HG03175 (cell line): ENCODE measurements around the gene RASSF1.
"Not testable (repeated sequence)": the region's sequence is repeated elsewhere in the genome, so short reads cannot be mapped to it uniquely, and the experiment has no call there.

Experiments used
- ATAC-seq: cut with Tn5 transposase; IDR thresholded peaks from one replicate; pipeline ENCODE4 v1.9.1; 2021; ENCODE audit warnings: mild to moderate bottlenecking, moderate library complexity; ENCODE audit not compliant: unreplicated experiment

Gene RASSF1

GRCh38 chr3:50288387-50289007, 52.1 kb downstream of the RASSF1 start:
- no peak for ATAC-seq

DNA sequence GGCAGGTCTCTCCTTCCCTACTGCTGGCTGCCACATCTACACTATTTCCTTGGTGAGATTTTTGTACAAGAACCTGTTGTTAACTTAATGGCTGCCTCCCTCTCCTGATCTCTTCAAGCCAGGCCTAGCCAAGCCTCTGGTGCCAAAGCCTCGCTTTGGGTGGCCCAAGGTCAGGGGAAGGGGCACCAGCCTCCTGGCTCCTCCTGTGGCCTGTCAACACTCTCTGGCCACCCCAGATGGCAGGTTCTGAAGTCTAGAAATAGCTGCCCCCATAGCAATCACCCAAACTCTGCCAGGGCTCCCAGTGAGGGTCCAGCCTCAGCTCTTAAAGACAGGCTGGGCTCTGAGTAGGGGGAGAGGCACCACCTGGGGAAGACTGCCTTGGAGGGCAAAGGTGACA, 53.4 kb downstream of the RASSF1 start:
- ATAC-seq = no peak

- ATAC-seq = no peak
Measured at GRCh38 chr3:50286322-50287227, 54.1 kb downstream of the RASSF1 start.

DNA sequence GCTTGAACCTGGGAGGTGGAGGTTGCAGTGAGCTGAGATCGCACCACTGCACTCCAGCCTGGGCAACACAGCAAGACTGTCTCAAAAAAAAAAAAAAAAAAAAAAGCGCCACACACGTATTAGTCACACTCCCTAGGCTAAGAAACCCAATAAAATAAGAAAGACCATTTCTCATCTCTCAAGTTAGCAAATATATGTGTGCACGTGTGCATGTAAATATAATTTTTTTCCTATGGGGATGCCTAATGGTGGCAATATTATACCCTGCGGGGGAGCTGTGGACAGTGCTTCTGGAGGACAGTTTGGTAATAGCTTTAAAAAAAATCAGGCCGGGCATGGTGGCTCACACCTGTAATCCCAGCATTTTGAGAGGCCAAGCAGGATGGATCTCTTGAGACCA, 56.5 kb downstream of the RASSF1 start:
- not testable (repeated sequence) for ATAC-seq
